Lung (tissue), 12 donors: Measurements from ENCODE around the gene MED27. TPM values are rescaled to one million over a fixed set of nuclear protein-coding genes. Genes with fewer than 3 reads are reported as not detected.

ENCODE experiments used
- ATAC-seq: fragments of 200-7000 bp; cut with Tn5 transposase; one replicate; pipeline ENCODE4 v1.9.1; 2020; ENCODE audit warnings: moderate number of reproducible peaks; ENCODE audit not compliant: insufficient read depth, low FRiP score
- DNase-seq, 3 donors: peaks; one replicate each; pipeline ENCODE4 v3.0.0-alpha.2; 2013 to 2017
- H3K27ac ChIP-seq, 2 donors: one replicate each; pipeline ENCODE4 v1.5.1; 2013; ENCODE audit warnings: mild to moderate bottlenecking in 2 of 2, moderate library complexity in 2 of 2, control low read depth in 1 of 2, inconsistent platforms in 1 of 2, low read depth in 1 of 2, low read length in 1 of 2
- H3K27me3 ChIP-seq, 3 donors: one replicate each; pipeline ENCODE4 v1.5.1; 2013; ENCODE audit warnings: low read length in 2 of 3; ENCODE audit not compliant: control insufficient read depth in 3 of 3, insufficient read depth in 3 of 3
- H3K36me3 ChIP-seq, 4 donors: one replicate each; pipeline ENCODE4 v1.5.1; 2013; ENCODE audit warnings: low read length in 4 of 4, mild to moderate bottlenecking in 1 of 4, moderate library complexity in 1 of 4; ENCODE audit not compliant: control insufficient read depth in 4 of 4, insufficient read depth in 4 of 4
- H3K4me1 ChIP-seq, 5 donors: one replicate each; pipeline ENCODE4 v1.5.1; 2013; ENCODE audit warnings: low read length in 5 of 5, mild to moderate bottlenecking in 2 of 5, moderate library complexity in 1 of 5; ENCODE audit not compliant: control insufficient read depth in 5 of 5, insufficient read depth in 5 of 5
- H3K4me3 ChIP-seq: one replicate; pipeline ENCODE4 v1.5.1; 2013; ENCODE audit warnings: mild to moderate bottlenecking, control low read depth, moderate library complexity
- H3K9ac ChIP-seq, 2 donors: one replicate each; pipeline ENCODE4 v1.5.1; 2013; ENCODE audit warnings: low read length in 2 of 2, control low read depth in 1 of 2; ENCODE audit not compliant: insufficient read depth in 1 of 2
- H3K9me3 ChIP-seq, 4 donors: one replicate each; pipeline ENCODE4 v1.5.1; 2013; ENCODE audit warnings: low read length in 3 of 4, mild to moderate bottlenecking in 1 of 4, moderate library complexity in 1 of 4; ENCODE audit not compliant: control insufficient read depth in 4 of 4, insufficient read depth in 3 of 4
- CTCF ChIP-seq: IDR thresholded peaks from 2 replicates; pipeline ENCODE4 v1.5.1; 2012; ENCODE audit warnings: mild to moderate bottlenecking; ENCODE audit errors: control extremely low read depth, extremely low read depth
- WGBS, 2 donors: extraction: QIAGEN DNeasy Blood & Tissue Kit; methylation state at CpG; one replicate each; pipeline ENCODE4 v1.1.7; 2013; 5-methylcytosine and 5-hydroxymethylcytosine counted together
- polyA plus RNA-seq, 2 donors: library from polyadenylated mRNA; stranded (reverse); fragments of 200-250 nt; gene quantifications; one replicate each; pipeline ENCODE4 v1.2.1, GENCODE V29; 2013
- total RNA-seq, 2 donors: library from RNA; depleted of rRNA in 1 of 2; stranded (reverse); fragments of >200 nt in 1 of 2; gene quantifications; one replicate each; pipeline ENCODE4 v1.2.1, GENCODE V29; 2014 to 2021
- donor health status: control.
- donor health status: control.
- donor health status: Bipolar disorder and iron deficiency.
- donor health status: healthy.
- donor health status: DM: yes; HTN: yes; CAD: no.

The MED27 gene
- total and polyA plus RNA-seq, 4 donors: 9.8 to 22.3 (median 16.7) TPM

GRCh38 chr9:132004323-132004722 is 75.3 kb downstream of the MED27 start:
- TF ChIP-seq CTCF: no peak
- Histone ChIP-seq H3K4me1 (peaks cover 0 to 8% (median 6%) of the 10 kb centered on the region in 5 donors), H3K4me3 (no peak overlapping the region), H3K9me3 (no peaks in the 10 kb centered on the region), H3K27ac (no peak overlapping the region), H3K9ac (no peak overlapping the region), H3K36me3 (peaks cover 0 to under 1% (median 0%) of the 10 kb centered on the region in 4 donors), H3K27me3 (no peaks in the 10 kb centered on the region)
- ATAC-seq (no peak), DNase-seq (no peak)
- 94 to 95% methylated on average over 5 of the region's 5 CpGs for WGBS, 2 donors

- ATAC-seq: no peak
- DNase-seq: no peak
- H3K27me3 ChIP-seq: no peaks in the 10 kb centered on the region
- WGBS, 2 donors: 58 to 75% methylated on average over 9 of the region's 9 CpGs
- H3K4me3 ChIP-seq: no peak overlapping the region
- peaks cover 0 to 8% (median 6%) of the 10 kb centered on the region in 5 donors for H3K4me1 ChIP-seq
- H3K9ac ChIP-seq: no peak overlapping the region
- H3K27ac ChIP-seq: no peak overlapping the region
- no peaks in the 10 kb centered on the region for H3K36me3 ChIP-seq
- no peaks in the 10 kb centered on the region for H3K9me3 ChIP-seq
- TF ChIP-seq CTCF: no peak
Measured at GRCh38 chr9:132003896-132004295, 75.8 kb downstream of the MED27 start.

- DNase-seq (no peak), ATAC-seq (no peak)
- TF ChIP-seq CTCF: no peak
- WGBS, 2 donors: 89 to 93% methylated on average over 5 of the region's 5 CpGs
- Histone ChIP-seq H3K4me1 (peaks cover 0 to 10% (median 6%) of the 10 kb centered on the region in 5 donors), H3K27ac (no peak overlapping the region), H3K36me3 (no peaks in the 10 kb centered on the region), H3K27me3 (no peaks in the 10 kb centered on the region), H3K4me3 (no peak overlapping the region), H3K9ac (no peak overlapping the region), H3K9me3 (no peaks in the 10 kb centered on the region)
Measured at GRCh38 chr9:132003319-132003704, 76.4 kb downstream of the MED27 start.

GRCh38 chr9:132002643-132003318 is 76.9 kb downstream of the MED27 start:
- DNase-seq (no peak), ATAC-seq (no peak)
- 83 to 85% methylated on average over 7 of the region's 7 CpGs for WGBS, 2 donors
- Histone ChIP-seq H3K36me3 (no peaks in the 10 kb centered on the region), H3K9ac (no peak overlapping the region), H3K4me1 (peaks cover 0 to 12% (median 8%) of the 10 kb centered on the region in 5 donors), H3K27me3 (no peaks in the 10 kb centered on the region), H3K4me3 (no peak overlapping the region), H3K9me3 (no peaks in the 10 kb centered on the region), H3K27ac (no peak overlapping the region)
- TF ChIP-seq CTCF: no peak
